Sigmoid colon (tissue), 7 donors: ENCODE results near the gene DROSHA. TPM values are rescaled to one million over a fixed set of nuclear protein-coding genes. Genes with fewer than 3 reads are reported as not detected.
"Not testable (repeated sequence)": the region's sequence is repeated elsewhere in the genome, so short reads cannot be mapped to it uniquely, and the experiment has no call there.

Source experiments
- DNase-seq: peaks from one replicate; pipeline ENCODE4 v3.0.0-alpha.2; 2019
- H3K27ac ChIP-seq, 4 donors: fragments of 200-600 bp; sonication (generic); one replicate each; pipeline ENCODE4 v1.5.1; 2016 to 2019; ENCODE audit warnings: mild to moderate bottlenecking in 1 of 4
- H3K27me3 ChIP-seq, 3 donors: fragments of 200-600 bp; sonication (generic); one replicate each; pipeline ENCODE4 v1.5.1; 2019; ENCODE audit warnings: mild to moderate bottlenecking in 1 of 3
- H3K36me3 ChIP-seq, 4 donors: fragments of 200-600 bp; sonication (generic); one replicate each; pipeline ENCODE4 v1.5.1; 2016 to 2019
- H3K4me1 ChIP-seq, 4 donors: fragments of 200-600 bp; sonication (generic); one replicate each; pipeline ENCODE4 v1.5.1; 2017 to 2019
- H3K4me3 ChIP-seq, 4 donors: fragments of 200-600 bp; sonication (generic); one replicate each; pipeline ENCODE4 v1.5.1; 2017 to 2019; ENCODE audit warnings: mild to moderate bottlenecking in 2 of 4, moderate library complexity in 1 of 4
- H3K9me3 ChIP-seq, 4 donors: fragments of 200-600 bp in 3 of 4; sonication (generic) in 3 of 4; one replicate each; pipeline versions ENCODE4 v1.5.1 to v1.6.1; 2013 to 2019
- EP300 ChIP-seq, 4 donors: sonication (generic); formaldehyde crosslinking; IDR thresholded peaks; one replicate each; pipeline ENCODE4 v1.6.1; 2017; ENCODE audit warnings: antibody characterized with exemption in 4 of 4
- POLR2A ChIP-seq, 2 donors: fragments of 450-650 bp; IDR thresholded peaks; one replicate each; pipeline ENCODE4 v1.6.1; 2016; ENCODE audit warnings: antibody characterized with exemption in 2 of 2, mild to moderate bottlenecking in 2 of 2, moderate library complexity in 2 of 2
- POLR2AphosphoS5 ChIP-seq, 4 donors: sonication (generic); formaldehyde crosslinking; IDR thresholded peaks; one replicate each; pipeline ENCODE4 v1.6.1; 2017; ENCODE audit warnings: antibody characterized with exemption in 4 of 4
- WGBS, 2 donors: extraction: QIAGEN DNeasy Blood & Tissue Kit; methylation state at CpG; one replicate each; pipeline ENCODE4 v1.1.7; 2013; 5-methylcytosine and 5-hydroxymethylcytosine counted together
- intact Hi-C: fragments of 100-400 bp; cut with DNase I; formaldehyde crosslinking; loops from one replicate; pipeline ENCODE4 v1.15.1; 2023
- polyA plus RNA-seq, 3 donors: library from polyadenylated mRNA; stranded (reverse); fragments of 200-250 nt; gene quantifications; one replicate each; pipeline ENCODE4 v1.2.3, GENCODE V29; 2013
- total RNA-seq, 4 donors: library from RNA; depleted of rRNA; stranded (reverse); fragments of >200 nt; gene quantifications; one replicate each; pipeline ENCODE4 v1.1.0, GENCODE V29; 2016
- TF ChIP-seq, protein P1 (sequence below), 4 experiments: fragments of 450-650 bp in 3 of 4; fragments of 200-600 bp in 1 of 4; IDR thresholded peaks; one replicate each; pipeline ENCODE4 v1.5.1; 2016 to 2019; ENCODE audit warnings: antibody characterized with exemption in 4 of 4, mild to moderate bottlenecking in 3 of 4, moderate library complexity in 2 of 4
- donor health status: healthy with polysubstance abuse.
- donor health status: Bipolar disorder and iron deficiency.
- donor health status: healthy.

DROSHA gene
- total and polyA plus RNA-seq, 7 donors = 17.3 to 57.6 (median 28.6) TPM

DNA sequence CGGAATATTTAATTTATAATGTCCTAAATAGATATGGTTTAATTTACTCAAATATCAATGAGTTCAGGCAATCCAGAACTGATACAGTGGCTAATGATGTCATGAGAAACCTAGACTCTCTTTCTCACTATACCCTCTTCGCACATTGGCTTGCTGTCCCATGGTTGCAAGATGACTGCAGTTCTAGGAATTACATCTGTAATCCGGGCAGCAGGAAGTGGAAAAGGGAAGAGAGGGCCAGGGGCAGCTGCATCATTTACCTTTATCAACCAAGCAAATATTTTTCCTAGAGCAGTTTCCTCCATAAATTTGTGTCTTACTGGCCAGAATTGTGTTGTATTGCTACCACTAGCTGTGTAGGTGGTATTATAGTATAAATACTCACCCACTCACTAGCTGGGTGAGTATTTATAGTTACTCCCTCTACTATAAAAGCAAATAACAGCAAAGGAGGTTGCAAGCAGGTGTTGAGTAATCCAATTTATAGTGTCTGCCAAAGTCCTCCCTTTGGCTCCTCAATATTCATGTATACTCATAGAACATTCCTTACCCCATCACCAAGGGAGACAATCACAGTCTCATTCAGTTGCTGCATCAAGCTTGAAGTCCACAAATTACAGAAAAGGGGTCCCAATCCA, 168.8 kb downstream of the DROSHA start:
- TF ChIP-seq, protein P1, sequence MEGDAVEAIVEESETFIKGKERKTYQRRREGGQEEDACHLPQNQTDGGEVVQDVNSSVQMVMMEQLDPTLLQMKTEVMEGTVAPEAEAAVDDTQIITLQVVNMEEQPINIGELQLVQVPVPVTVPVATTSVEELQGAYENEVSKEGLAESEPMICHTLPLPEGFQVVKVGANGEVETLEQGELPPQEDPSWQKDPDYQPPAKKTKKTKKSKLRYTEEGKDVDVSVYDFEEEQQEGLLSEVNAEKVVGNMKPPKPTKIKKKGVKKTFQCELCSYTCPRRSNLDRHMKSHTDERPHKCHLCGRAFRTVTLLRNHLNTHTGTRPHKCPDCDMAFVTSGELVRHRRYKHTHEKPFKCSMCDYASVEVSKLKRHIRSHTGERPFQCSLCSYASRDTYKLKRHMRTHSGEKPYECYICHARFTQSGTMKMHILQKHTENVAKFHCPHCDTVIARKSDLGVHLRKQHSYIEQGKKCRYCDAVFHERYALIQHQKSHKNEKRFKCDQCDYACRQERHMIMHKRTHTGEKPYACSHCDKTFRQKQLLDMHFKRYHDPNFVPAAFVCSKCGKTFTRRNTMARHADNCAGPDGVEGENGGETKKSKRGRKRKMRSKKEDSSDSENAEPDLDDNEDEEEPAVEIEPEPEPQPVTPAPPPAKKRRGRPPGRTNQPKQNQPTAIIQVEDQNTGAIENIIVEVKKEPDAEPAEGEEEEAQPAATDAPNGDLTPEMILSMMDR (IDR thresholded peaks at IDR 0.05) = no peak
- TF ChIP-seq POLR2A (IDR thresholded peaks at IDR 0.05) (no peak), POLR2AphosphoS5 (IDR thresholded peaks at IDR 0.05) (no peak), EP300 (IDR thresholded peaks at IDR 0.05) (no peak)
- no peak overlapping the region for H3K27ac ChIP-seq
- H3K9me3 ChIP-seq = no peaks in the 10 kb centered on the region
- no peak overlapping the region for H3K4me3 ChIP-seq
- 62 to 67% methylated on average over 3 of the region's 3 CpGs for WGBS, 2 donors
- H3K27me3 ChIP-seq = no peaks in the 10 kb centered on the region
- DNase-seq = no peak
- H3K36me3 ChIP-seq = no peaks in the 10 kb centered on the region
- intact Hi-C loops = no loop called here
- peaks cover 0 to 43% (median 32%) of the 10 kb centered on the region in 4 donors for H3K4me1 ChIP-seq

DNA sequence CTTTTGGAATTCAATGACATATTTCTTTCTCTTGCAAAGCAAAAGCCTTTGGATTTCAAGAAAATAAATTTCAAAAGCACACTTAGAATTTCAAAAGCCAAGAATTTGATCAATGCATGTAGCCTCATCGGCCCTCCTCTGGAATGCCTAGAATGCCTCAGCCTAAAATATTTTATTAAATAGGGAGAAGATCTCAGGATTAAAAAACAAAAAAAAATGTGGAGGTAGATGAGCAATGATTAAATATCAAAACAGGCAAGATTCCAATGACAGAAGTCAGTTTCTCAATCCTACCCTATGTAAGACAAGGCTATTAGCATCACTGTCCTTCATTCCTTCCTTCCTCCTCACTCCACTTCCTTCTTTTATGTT, 169.4 kb downstream of the DROSHA start:
- WGBS, 2 donors = 91 to 93% methylated on average over 1 of the region's 1 CpG
- H3K27ac ChIP-seq = no peak overlapping the region
- peaks cover 0 to 43% (median 32%) of the 10 kb centered on the region in 4 donors for H3K4me1 ChIP-seq
- TF ChIP-seq POLR2AphosphoS5 (IDR thresholded peaks at IDR 0.05) (no peak), POLR2A (IDR thresholded peaks at IDR 0.05) (no peak), EP300 (IDR thresholded peaks at IDR 0.05) (no peak)
- TF ChIP-seq, protein P1 (IDR thresholded peaks at IDR 0.05) = no peak
- H3K4me3 ChIP-seq = no peak overlapping the region
- H3K9me3 ChIP-seq = no peaks in the 10 kb centered on the region
- no peaks in the 10 kb centered on the region for H3K36me3 ChIP-seq
- no peaks in the 10 kb centered on the region for H3K27me3 ChIP-seq
- intact Hi-C loops = no loop called here
- no peak for DNase-seq

DNA sequence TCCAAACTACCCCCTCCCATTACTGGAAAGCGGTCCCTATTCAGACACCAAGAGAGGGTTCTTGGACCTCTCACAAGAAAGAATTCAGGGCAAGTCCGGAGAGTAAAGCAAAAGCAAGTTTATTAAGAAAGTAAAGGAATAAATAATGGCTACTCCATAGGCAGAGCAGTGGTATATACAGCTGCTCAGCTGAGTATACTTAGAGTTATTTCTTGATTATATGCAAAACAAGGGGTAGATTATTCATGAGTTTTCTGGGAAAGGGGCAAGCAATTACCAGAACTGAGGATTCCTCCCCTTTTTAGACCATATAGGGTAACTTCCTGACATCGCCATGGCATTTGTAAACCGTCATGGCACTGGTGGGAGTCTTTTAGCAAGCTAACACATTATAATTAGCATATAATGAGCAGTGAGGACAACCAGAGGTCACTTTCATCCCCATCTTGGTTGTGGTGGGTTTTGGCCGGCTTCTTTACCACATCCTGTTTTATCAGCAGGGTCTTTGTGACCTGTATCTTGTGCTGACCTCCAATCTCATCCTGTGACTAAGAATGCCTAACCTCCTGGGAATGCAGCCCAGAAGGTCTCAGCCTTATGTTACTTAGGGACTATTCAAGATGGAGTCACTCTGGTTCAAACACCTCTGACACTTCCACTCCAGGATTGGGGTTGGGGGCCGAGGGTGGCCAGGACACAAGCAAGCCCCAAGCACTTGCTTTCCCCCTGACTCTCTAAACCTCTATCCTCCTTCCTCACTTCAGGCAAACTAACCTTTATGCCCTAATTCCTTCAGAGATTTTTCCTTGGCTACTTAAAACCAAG, 170.0 kb downstream of the DROSHA start:
- H3K4me3 ChIP-seq = not testable (repeated sequence)

DNA sequence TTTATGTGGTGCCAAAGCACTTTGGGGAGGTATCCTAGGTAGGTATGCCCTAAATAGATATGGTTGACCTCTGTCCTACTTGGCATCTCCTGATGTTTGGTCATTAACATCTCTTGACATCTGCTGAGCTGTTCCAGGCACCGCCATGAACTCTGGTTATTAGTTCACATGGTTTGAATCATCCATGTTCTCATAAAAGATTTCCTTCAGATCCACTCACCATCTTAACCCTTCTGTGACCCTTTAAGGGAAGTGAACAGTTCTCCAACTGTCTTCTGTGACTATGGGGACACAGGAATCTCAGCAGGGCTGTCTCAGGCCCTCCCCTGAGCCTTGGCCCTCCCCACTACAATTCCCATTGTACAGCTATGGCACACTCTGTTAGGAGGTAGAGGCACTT, 170.7 kb downstream of the DROSHA start:
- WGBS, 2 donors = 7 to 51% methylated on average over 1 of the region's 1 CpG
- H3K4me1 ChIP-seq = peaks cover 0 to 35% (median 25%) of the 10 kb centered on the region in 4 donors
- no peaks in the 10 kb centered on the region for H3K27me3 ChIP-seq
- no peak overlapping the region for H3K4me3 ChIP-seq
- peak overlapping the region in 2 of 4 donors; percentile 29 to 52 for H3K27ac ChIP-seq
- no peaks in the 10 kb centered on the region for H3K9me3 ChIP-seq
- TF ChIP-seq, protein P1 (IDR thresholded peaks at IDR 0.05) = no peak
- TF ChIP-seq POLR2A (IDR thresholded peaks at IDR 0.05) = no peak
- TF ChIP-seq POLR2AphosphoS5 (IDR thresholded peaks at IDR 0.05) = peak; percentile 67 to 93 (median 88)
- peak in 3 of 4 donors; percentile 56 to 92 (median 65) for TF ChIP-seq EP300 (IDR thresholded peaks at IDR 0.05)
- peak; percentile 77 for DNase-seq
- no peaks in the 10 kb centered on the region for H3K36me3 ChIP-seq
- intact Hi-C loops = no loop called here

More for the DNA sequence above, 170.0 kb downstream of the DROSHA start:
- DNase-seq, H3K9me3 ChIP-seq, H3K36me3 ChIP-seq, intact Hi-C loops, H3K27me3 ChIP-seq: not testable (repeated sequence)
- WGBS, 2 donors = 77 to 88% methylated on average over 6 of the region's 6 CpGs
- peak overlapping the region in 2 of 4 donors; percentile 29 to 52 for H3K27ac ChIP-seq
- peaks cover 0 to 38% (median 27%) of the 10 kb centered on the region in 4 donors for H3K4me1 ChIP-seq

DNA sequence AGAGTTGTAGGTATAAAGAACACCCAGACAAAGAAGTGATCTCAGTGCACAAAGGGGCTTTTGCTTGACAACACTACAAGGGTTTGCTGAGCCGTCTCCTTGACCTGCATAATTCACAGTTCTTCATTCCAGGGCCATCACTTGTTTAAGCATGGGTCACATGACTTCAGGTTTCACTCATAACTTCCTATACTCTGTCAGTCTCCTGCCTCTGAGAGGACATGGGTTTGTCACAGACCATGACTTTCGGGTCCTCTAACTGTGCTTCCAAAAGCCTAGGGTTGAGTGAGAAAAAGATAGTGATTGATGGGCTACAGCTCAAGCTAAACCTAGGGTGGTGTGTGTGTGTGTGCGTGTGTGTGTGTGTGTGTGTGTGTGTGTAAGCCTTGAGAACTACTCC, 172.1 kb downstream of the DROSHA start:
- TF ChIP-seq EP300 (IDR thresholded peaks at IDR 0.05) (no peak), POLR2AphosphoS5 (IDR thresholded peaks at IDR 0.05) (no peak), POLR2A (IDR thresholded peaks at IDR 0.05) (no peak)
- TF ChIP-seq, protein P1 (IDR thresholded peaks at IDR 0.05) = no peak
- H3K36me3 ChIP-seq = no peaks in the 10 kb centered on the region
- intact Hi-C loops = no loop called here
- peaks cover 0 to 35% (median 22%) of the 10 kb centered on the region in 4 donors for H3K4me1 ChIP-seq
- WGBS, 2 donors = 73 to 78% methylated on average over 3 of the region's 3 CpGs
- no peak overlapping the region for H3K4me3 ChIP-seq
- H3K27ac ChIP-seq = no peak overlapping the region
- no peaks in the 10 kb centered on the region for H3K27me3 ChIP-seq
- no peak for DNase-seq
- no peaks in the 10 kb centered on the region for H3K9me3 ChIP-seq
